Duodenal mucosa (tissue), 2 donors: ENCODE results near the gene C9orf85.

Experiments
- H3K27ac ChIP-seq: one replicate; pipeline ENCODE4 v1.7.0; 2013; ENCODE audit warnings: low read depth, low read length
- H3K27me3 ChIP-seq, 2 donors: one replicate each; pipeline ENCODE4 v1.7.0; 2013; ENCODE audit warnings: low read length in 2 of 2, control low read depth in 1 of 2; ENCODE audit not compliant: insufficient read depth in 2 of 2, control insufficient read depth in 1 of 2
- H3K36me3 ChIP-seq, 2 donors: one replicate each; pipeline ENCODE4 v1.7.0; 2013; ENCODE audit warnings: low read length in 2 of 2, control low read depth in 1 of 2; ENCODE audit not compliant: insufficient read depth in 2 of 2, control insufficient read depth in 1 of 2
- H3K4me1 ChIP-seq, 2 donors: one replicate each; pipeline ENCODE4 v1.7.0; 2013; ENCODE audit warnings: low read length in 2 of 2, control low read depth in 1 of 2; ENCODE audit not compliant: insufficient read depth in 2 of 2, control insufficient read depth in 1 of 2
- H3K4me3 ChIP-seq, 2 donors: one replicate each; pipeline ENCODE4 v1.7.0; 2013; ENCODE audit warnings: low read length in 2 of 2, low read depth in 1 of 2
- H3K9ac ChIP-seq, 2 donors: one replicate each; pipeline ENCODE4 v1.7.0; 2013; ENCODE audit warnings: low read length in 2 of 2, low read depth in 1 of 2
- H3K9me3 ChIP-seq, 2 donors: one replicate each; pipeline ENCODE4 v1.7.0; 2013; ENCODE audit warnings: low read length in 2 of 2, control low read depth in 1 of 2; ENCODE audit not compliant: control insufficient read depth in 1 of 2

C9orf85 gene

DNA sequence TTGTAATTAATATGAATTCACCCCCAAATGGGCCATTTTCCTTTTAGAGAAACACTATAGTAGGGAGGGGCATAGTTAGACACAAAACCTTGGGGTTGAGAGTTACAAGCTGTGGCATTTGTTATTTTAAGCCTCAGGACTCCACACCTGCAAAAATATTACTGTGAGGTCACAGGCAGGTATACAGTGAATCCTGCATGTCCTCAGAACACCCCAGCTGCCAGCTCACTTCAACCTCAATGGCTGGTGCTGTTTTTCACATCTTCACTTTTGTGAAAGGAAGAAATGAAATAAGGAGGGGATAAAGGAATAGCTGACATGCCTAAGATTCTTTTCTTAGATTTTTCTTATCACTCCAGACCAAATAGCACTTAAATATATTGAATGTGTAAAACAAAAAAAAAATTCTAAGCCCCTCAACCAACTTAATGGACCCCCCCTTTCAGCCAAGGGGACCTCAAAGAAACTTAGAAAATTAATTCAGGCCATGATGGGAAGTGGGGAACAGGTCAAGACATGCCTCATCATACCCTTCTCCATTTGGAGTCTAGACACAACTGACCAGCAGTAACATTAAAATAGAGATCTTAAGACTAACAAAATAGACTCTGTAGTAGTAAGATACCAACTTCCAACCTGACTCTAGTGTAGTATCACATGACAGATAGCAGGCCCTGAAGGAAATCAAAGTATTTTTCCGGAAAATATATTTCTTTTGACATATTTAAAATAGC, 9.2 kb downstream of the C9orf85 start:
- Histone ChIP-seq H3K9ac (no peak overlapping the region), H3K27ac (no peak overlapping the region), H3K9me3 (no peaks in the 10 kb centered on the region), H3K36me3 (peaks cover 0 to 11% of the 10 kb centered on the region in 2 donors), H3K4me3 (no peak overlapping the region), H3K27me3 (no peaks in the 10 kb centered on the region), H3K4me1 (no peaks in the 10 kb centered on the region)

DNA sequence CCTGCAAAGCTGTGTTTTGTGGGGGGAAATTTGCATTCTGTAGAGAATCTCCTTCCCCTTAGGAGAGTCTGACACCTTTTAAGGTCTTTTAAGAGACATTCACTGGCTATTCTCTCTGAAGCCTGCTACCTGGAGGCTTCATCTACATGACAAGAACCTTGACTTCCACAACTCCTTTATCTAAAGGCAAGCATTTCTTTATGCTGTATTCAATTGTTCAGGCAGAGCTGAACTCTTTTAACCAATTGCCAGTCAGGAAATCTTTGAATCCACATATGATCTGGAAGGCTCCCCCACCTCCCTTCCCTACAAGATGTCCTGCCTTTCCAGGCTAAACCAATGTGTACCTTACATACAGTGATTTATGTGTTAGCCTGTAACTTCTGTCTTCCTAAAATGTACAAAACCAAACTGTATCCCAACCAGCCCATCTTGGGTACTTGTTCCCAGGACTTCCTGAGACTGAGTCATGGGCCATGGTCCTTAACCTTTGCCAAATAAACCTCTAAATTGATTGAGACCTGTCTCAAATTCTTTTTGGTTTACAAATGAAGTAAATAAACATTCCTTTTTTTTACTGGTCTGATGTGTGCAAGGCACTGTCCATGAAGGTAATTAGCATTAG, 9.9 kb downstream of the C9orf85 start:
- Histone ChIP-seq H3K4me1 (no peaks in the 10 kb centered on the region), H3K36me3 (peaks cover 0 to 11% of the 10 kb centered on the region in 2 donors), H3K9ac (no peak overlapping the region), H3K27ac (no peak overlapping the region), H3K9me3 (no peaks in the 10 kb centered on the region), H3K27me3 (no peaks in the 10 kb centered on the region), H3K4me3 (no peak overlapping the region)

DNA sequence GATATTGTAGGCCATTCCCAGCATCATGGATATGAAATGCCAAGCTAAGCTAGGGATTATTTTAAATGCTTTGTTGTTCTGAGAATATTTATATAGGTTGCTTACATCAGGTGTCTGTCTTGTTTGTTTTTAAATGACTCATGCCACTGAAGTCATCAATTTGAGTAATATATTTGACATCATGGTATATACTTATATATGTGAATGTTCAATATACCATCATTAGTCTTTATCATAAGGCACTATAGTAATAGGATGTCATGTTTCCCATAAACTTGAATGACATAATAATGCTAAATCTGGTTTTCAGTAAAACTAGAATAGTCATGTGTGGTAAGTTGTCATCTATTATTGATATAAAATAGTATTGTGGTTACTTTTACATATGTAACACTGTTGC, 13.1 kb downstream of the C9orf85 start:
- no peaks in the 10 kb centered on the region for H3K27me3 ChIP-seq
- no peaks in the 10 kb centered on the region for H3K4me1 ChIP-seq
- peaks cover 0 to 11% of the 10 kb centered on the region in 2 donors for H3K36me3 ChIP-seq
- no peak overlapping the region for H3K9ac ChIP-seq
- H3K4me3 ChIP-seq, result no peak overlapping the region
- no peak overlapping the region for H3K27ac ChIP-seq
- H3K9me3 ChIP-seq, result no peaks in the 10 kb centered on the region

DNA sequence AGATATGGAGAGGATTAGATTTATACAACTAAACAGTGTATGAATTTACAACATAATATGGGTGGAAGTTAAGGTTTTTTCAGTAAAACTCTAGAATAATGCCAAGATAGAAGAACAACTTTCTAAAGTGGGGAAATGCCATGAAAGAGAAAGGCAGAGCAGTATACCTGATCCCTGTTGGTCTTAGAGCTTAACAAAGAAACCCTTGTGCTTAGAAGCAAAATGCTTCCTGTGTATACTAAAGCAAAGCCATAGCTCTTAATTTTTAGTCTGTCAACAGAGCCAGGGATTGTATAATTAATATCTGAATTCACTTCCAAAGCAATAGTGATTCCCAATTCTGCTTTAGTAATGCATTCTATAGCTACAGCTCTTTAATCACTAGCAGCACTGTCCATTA, 14.4 kb downstream of the C9orf85 start:
- no peaks in the 10 kb centered on the region for H3K4me1 ChIP-seq
- no peak overlapping the region for H3K4me3 ChIP-seq
- H3K9ac ChIP-seq, result no peak overlapping the region
- H3K27me3 ChIP-seq, result no peaks in the 10 kb centered on the region
- no peaks in the 10 kb centered on the region for H3K9me3 ChIP-seq
- peaks cover 0 to 11% of the 10 kb centered on the region in 2 donors for H3K36me3 ChIP-seq
- H3K27ac ChIP-seq, result no peak overlapping the region

DNA sequence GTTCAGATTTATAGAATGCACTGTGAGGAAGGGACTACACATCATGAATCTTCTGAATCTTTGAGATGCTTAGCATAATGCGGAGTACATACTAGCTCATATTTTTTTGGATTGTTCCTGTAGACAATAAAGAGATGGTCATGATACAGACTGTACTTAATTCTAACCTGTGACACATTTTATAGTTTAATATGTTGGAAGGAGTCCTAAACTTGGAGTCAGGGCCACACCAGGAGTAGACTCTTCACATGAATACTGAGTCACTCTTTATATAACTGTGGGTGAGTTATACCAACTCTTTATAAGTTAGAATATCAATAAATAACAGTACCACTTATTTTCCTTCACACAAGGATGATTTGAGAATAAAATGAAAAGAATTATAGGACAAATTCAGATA, 16.9 kb downstream of the C9orf85 start:
- H3K4me1 ChIP-seq, result no peaks in the 10 kb centered on the region
- no peak overlapping the region for H3K9ac ChIP-seq
- no peak overlapping the region for H3K27ac ChIP-seq
- no peaks in the 10 kb centered on the region for H3K27me3 ChIP-seq
- no peak overlapping the region for H3K4me3 ChIP-seq
- no peaks in the 10 kb centered on the region for H3K36me3 ChIP-seq
- no peaks in the 10 kb centered on the region for H3K9me3 ChIP-seq

DNA sequence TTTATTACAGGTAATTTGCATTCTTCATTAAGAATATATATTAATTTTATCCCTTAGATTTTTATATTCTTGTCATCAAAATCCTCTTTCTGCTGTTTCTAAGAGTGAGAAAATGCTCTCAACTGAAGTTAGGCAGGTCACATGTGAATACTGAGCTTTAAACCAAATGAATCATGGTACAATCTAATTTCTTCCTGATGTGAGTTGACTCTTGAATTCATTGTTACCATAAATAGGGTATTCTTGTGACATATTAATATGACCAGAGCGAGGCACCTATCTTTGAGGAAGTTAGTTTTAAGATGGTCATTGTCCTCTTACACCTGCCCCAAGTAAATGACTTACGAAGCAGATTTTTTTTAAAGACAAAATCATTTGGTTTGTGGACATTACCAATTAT, 17.4 kb downstream of the C9orf85 start:
- no peak overlapping the region for H3K27ac ChIP-seq
- H3K9ac ChIP-seq, result no peak overlapping the region
- H3K4me3 ChIP-seq, result no peak overlapping the region
- no peaks in the 10 kb centered on the region for H3K4me1 ChIP-seq
- H3K9me3 ChIP-seq, result no peaks in the 10 kb centered on the region
- H3K27me3 ChIP-seq, result no peaks in the 10 kb centered on the region
- H3K36me3 ChIP-seq, result no peaks in the 10 kb centered on the region

GRCh38 chr9:71929223-71929622, 17.8 kb downstream of the C9orf85 start:
- Histone ChIP-seq H3K27ac (no peak overlapping the region), H3K9me3 (no peaks in the 10 kb centered on the region), H3K27me3 (no peaks in the 10 kb centered on the region), H3K4me3 (no peak overlapping the region), H3K36me3 (no peaks in the 10 kb centered on the region), H3K4me1 (no peaks in the 10 kb centered on the region), H3K9ac (no peak overlapping the region)

GRCh38 chr9:71929791-71930440, 18.5 kb downstream of the C9orf85 start:
- no peaks in the 10 kb centered on the region for H3K36me3 ChIP-seq
- H3K9ac ChIP-seq, result no peak overlapping the region
- H3K27me3 ChIP-seq, result no peaks in the 10 kb centered on the region
- H3K4me3 ChIP-seq, result no peak overlapping the region
- H3K4me1 ChIP-seq, result no peaks in the 10 kb centered on the region
- no peaks in the 10 kb centered on the region for H3K9me3 ChIP-seq
- H3K27ac ChIP-seq, result no peak overlapping the region

DNA sequence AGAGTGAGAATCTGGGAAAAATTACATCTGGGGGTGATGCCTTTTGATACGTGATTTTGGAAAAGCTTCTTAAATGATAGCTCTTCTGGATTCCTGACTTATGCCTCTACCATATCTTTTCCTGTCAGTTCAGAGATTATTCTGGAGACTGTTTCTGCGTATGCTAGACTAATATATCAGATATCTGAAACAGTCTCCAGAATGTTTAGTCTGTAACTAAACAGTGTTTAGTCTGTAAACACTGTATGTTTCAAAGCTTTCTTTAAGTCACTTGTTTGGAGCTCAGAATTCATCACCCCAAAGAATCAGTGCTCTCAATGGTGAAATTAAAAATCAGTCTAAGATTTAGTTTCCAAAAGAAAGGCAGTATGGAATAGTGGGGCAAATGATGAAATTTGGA, 19.7 kb downstream of the C9orf85 start:
- H3K27ac ChIP-seq, result no peak overlapping the region
- no peak overlapping the region for H3K9ac ChIP-seq
- H3K4me1 ChIP-seq, result no peaks in the 10 kb centered on the region
- H3K9me3 ChIP-seq, result no peaks in the 10 kb centered on the region
- H3K4me3 ChIP-seq, result no peak overlapping the region
- H3K36me3 ChIP-seq, result no peaks in the 10 kb centered on the region
- no peaks in the 10 kb centered on the region for H3K27me3 ChIP-seq

DNA sequence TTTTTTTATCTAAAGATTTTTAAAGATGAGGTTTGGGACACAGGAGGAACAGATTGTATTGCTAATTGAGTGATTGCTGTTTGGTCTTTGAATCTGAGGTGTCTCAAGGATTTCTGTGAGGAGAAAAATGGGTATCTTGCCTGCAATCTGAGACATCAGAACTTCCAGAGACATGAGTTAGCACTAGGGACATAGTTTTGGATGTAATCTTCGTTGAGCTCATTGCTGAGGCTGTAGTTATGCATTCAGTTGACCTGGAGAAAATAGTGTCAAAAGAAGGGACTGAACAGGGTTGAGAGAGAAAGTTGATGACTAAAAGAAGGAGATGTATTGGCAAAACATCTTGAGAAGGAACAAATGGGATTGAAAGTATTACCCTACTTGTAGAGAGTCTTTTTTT, 24.6 kb downstream of the C9orf85 start:
- H3K4me3 ChIP-seq, result no peak overlapping the region
- no peaks in the 10 kb centered on the region for H3K27me3 ChIP-seq
- H3K4me1 ChIP-seq, result peaks cover 0 to 3% of the 10 kb centered on the region in 2 donors
- H3K9me3 ChIP-seq, result no peaks in the 10 kb centered on the region
- H3K27ac ChIP-seq, result no peak overlapping the region
- no peaks in the 10 kb centered on the region for H3K36me3 ChIP-seq
- no peak overlapping the region for H3K9ac ChIP-seq
